Smooth muscle cell (in vitro differentiated cells): Measurements from ENCODE around the gene PLIN3. TPM values are rescaled to one million over a fixed set of nuclear protein-coding genes. Genes with fewer than 3 reads are reported as not detected.
"Not testable (repeated sequence)": the region's sequence is repeated elsewhere in the genome, so short reads cannot be mapped to it uniquely, and the experiment has no call there.

Experiments used
- DNase-seq: peaks from one replicate; lab custom pipeline; 2025; ENCODE audit not compliant: unreplicated experiment; lab: John Stamatoyannopoulos, UW
- H2AFZ ChIP-seq: fragments of 200-600 bp; sonication (generic); 2 replicates; pipeline ENCODE4 v1.6.0; 2016; ENCODE audit warnings: antibody characterized with exemption, low read depth, mild to moderate bottlenecking
- H3F3A ChIP-seq: fragments of 200-600 bp; sonication (generic); 2 replicates; pipeline ENCODE4 v1.6.0; 2017; ENCODE audit warnings: antibody characterized with exemption, low read depth
- H3K27ac ChIP-seq: fragments of 200-600 bp; sonication (generic); 2 replicates; pipeline ENCODE4 v1.5.1; 2016; ENCODE audit warnings: low read depth, mild to moderate bottlenecking
- H3K27me3 ChIP-seq: fragments of 200-600 bp; sonication (generic); 2 replicates; pipeline ENCODE4 v1.6.1; 2016; ENCODE audit warnings: low read depth, mild to moderate bottlenecking
- H3K36me3 ChIP-seq: fragments of 200-600 bp; sonication (generic); 2 replicates; pipeline ENCODE4 v1.5.1; 2016; ENCODE audit warnings: low read depth
- H3K4me1 ChIP-seq: fragments of 200-600 bp; sonication (generic); 2 replicates; pipeline ENCODE4 v1.5.1; 2016; ENCODE audit warnings: low read depth
- H3K4me2 ChIP-seq: fragments of 200-600 bp; sonication (generic); 2 replicates; pipeline ENCODE4 v1.6.0; 2016; ENCODE audit warnings: mild to moderate bottlenecking
- H3K4me3 ChIP-seq: fragments of 200-600 bp; sonication (generic); 2 replicates; pipeline ENCODE4 v1.5.1; 2016; ENCODE audit warnings: mild to moderate bottlenecking
- H3K79me2 ChIP-seq: fragments of 200-600 bp; sonication (generic); 2 replicates; pipeline ENCODE4 v1.6.0; 2016; ENCODE audit warnings: low read depth, mild to moderate bottlenecking
- H3K9ac ChIP-seq: fragments of 200-600 bp; sonication (generic); 2 replicates; pipeline ENCODE4 v1.6.0; 2016; ENCODE audit warnings: low read depth
- H3K9me3 ChIP-seq: fragments of 200-600 bp; sonication (generic); replicated peaks from 2 replicates; pipeline ENCODE4 v1.5.1; 2016; ENCODE audit warnings: low read depth
- H4K20me1 ChIP-seq: fragments of 200-600 bp; sonication (generic); 2 replicates; pipeline ENCODE4 v1.6.0; 2016; ENCODE audit warnings: low read depth
- WGBS: methylation state at CpG from one replicate; pipeline ENCODE4 v1.1.7; 2016; ENCODE audit warnings: low lambda C conversion rate; 5-methylcytosine and 5-hydroxymethylcytosine counted together
- polyA plus RNA-seq: library from polyadenylated mRNA; unstranded; fragments of >200 nt; fragmentation: Nextera tagmentation; extraction: Ambion mirVana; gene quantifications from 2 replicates; pipeline ENCODE4 v1.2.1, GENCODE V29; 2016
- total RNA-seq: library from RNA; depleted of rRNA; stranded (reverse); fragments of >200 nt; gene quantifications from 2 replicates; pipeline ENCODE4 v1.2.3, GENCODE V29; 2014
- TF ChIP-seq, protein P1 (sequence below): fragments of 200-600 bp; sonication (generic); IDR thresholded peaks from 2 replicates; pipeline ENCODE4 v1.5.1; 2017; ENCODE audit warnings: borderline replicate concordance, mild to moderate bottlenecking, antibody characterized with exemption; ENCODE audit not compliant: insufficient read depth, poor library complexity, severe bottlenecking

Gene PLIN3
- total and polyA plus RNA-seq, 2 experiments from 2014 or later = 102 to 202 TPM

DNA sequence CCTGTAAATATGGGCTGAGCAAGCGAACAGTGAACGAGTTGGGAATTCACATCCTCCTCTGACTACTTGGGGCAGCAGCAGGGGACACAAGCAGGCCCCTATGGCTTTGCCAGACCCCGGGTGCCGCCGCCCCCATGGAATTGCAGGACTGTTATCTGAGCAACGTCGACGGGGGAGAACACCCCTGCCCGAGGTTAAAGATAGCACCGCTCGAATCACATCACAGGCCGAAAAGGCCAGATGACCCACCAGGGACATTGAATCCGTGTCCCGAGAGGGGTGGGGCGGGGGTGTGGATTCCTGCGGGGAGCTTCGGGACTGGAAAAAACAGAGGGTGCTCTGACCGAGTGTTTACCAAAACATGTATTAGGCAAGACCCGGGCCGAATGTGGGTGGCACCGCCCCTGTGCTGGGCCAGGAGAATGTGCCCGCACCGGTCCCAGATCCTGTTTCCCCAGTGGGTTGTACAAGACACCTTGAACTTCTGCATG, 66.8 kb downstream of the PLIN3 start:
- Histone ChIP-seq H3F3A (no peaks in the 10 kb centered on the region), H4K20me1 (no peaks in the 10 kb centered on the region), H3K4me3 (no peak overlapping the region), H3K27me3 (no peaks in the 10 kb centered on the region), H3K79me2 (peaks cover 5% of the 10 kb centered on the region), H3K4me1 (no peaks in the 10 kb centered on the region), H3K36me3 (no peaks in the 10 kb centered on the region), H3K9ac (no peak overlapping the region), H3K4me2 (no peak overlapping the region), H2AFZ (no peak overlapping the region), H3K9me3 (no peaks in the 10 kb centered on the region), H3K27ac (no peak overlapping the region)
- WGBS = 73% methylated on average over 23 of the region's 23 CpGs
- TF ChIP-seq, protein P1, sequence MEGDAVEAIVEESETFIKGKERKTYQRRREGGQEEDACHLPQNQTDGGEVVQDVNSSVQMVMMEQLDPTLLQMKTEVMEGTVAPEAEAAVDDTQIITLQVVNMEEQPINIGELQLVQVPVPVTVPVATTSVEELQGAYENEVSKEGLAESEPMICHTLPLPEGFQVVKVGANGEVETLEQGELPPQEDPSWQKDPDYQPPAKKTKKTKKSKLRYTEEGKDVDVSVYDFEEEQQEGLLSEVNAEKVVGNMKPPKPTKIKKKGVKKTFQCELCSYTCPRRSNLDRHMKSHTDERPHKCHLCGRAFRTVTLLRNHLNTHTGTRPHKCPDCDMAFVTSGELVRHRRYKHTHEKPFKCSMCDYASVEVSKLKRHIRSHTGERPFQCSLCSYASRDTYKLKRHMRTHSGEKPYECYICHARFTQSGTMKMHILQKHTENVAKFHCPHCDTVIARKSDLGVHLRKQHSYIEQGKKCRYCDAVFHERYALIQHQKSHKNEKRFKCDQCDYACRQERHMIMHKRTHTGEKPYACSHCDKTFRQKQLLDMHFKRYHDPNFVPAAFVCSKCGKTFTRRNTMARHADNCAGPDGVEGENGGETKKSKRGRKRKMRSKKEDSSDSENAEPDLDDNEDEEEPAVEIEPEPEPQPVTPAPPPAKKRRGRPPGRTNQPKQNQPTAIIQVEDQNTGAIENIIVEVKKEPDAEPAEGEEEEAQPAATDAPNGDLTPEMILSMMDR = no peak
- no peak for DNase-seq

DNA sequence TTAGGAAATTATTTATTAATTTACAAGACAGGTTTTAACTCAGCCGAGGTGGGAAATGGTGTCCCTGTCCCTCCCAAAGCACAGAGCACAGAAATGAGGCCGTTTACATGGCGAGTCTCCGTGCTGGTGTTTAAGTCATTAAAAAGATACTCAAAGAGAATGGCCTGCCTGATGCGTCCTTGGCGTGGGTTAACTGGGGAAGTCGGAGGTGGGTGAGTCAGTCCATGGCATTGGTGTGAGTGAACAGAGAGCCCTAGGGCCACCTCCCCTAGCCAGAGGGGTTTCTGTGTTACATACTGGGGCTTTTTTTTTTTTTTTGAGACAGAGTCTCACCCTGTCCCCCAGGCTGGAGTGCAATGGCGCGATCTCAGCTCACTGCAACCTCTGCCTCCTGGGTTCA, 72.1 kb downstream of the PLIN3 start:
- Histone ChIP-seq H3F3A (no peaks in the 10 kb centered on the region), H3K4me3 (no peak overlapping the region), H3K27me3 (no peaks in the 10 kb centered on the region), H3K36me3 (no peaks in the 10 kb centered on the region), H3K4me2 (no peak overlapping the region), H3K79me2 (peaks cover 35% of the 10 kb centered on the region), H3K9me3 (no peaks in the 10 kb centered on the region), H2AFZ (no peak overlapping the region), H3K4me1 (peaks cover 5% of the 10 kb centered on the region), H4K20me1 (no peaks in the 10 kb centered on the region), H3K27ac (no peak overlapping the region), H3K9ac (no peak overlapping the region)
- TF ChIP-seq, protein P1 = no peak
- DNase-seq = no peak
- WGBS = 76% methylated on average over 9 of the region's 9 CpGs

DNA sequence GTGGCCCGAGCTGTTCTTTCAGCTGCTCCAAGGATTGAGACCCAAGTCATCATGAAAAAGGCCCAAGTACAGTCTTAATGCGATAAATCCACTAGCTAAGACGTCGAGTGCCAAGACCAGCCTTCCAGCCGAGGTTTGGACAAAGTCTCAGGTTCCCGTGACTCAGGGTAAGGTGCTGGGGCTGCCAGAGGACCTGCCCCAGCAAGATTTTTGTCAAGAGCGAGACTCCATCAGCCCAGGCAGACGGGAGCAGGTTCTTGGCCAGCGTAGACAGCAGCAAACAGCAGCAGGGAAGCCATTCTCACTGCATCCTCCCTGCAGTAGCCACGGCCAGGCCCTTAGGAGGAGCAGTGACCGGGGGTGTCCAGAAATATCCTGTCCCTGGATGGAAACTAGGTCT, 72.5 kb downstream of the PLIN3 start:
- Histone ChIP-seq H3K79me2 (peaks cover 35% of the 10 kb centered on the region), H3K4me3 (no peak overlapping the region), H4K20me1 (no peaks in the 10 kb centered on the region), H3K36me3 (no peaks in the 10 kb centered on the region), H3K4me1 (peaks cover 5% of the 10 kb centered on the region), H3K9me3 (no peaks in the 10 kb centered on the region), H3K9ac (no peak overlapping the region), H2AFZ (no peak overlapping the region), H3K27me3 (no peaks in the 10 kb centered on the region), H3K27ac (no peak overlapping the region), H3K4me2 (no peak overlapping the region), H3F3A (no peaks in the 10 kb centered on the region)
- DNase-seq = no peak
- WGBS = 96% methylated on average over 10 of the region's 11 CpGs
- TF ChIP-seq, protein P1 = no peak

DNA sequence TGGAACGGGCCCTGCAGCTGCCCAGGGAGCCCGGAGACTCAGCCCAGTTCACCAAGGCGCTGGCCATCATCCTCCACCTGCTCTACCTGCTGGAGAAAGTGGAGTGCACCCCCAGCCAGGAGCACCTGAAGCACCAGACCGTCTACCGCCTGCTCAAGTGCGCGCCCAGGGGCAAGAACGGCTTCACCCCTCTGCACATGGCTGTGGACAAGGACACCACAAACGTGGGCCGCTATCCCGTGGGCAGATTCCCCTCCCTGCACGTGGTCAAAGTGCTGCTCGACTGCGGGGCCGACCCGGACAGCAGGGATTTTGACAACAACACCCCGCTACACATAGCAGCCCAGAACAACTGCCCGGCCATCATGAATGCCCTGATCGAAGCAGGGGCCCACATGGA, 74.2 kb downstream of the PLIN3 start:
- H3K79me2 ChIP-seq = peaks cover 35% of the 10 kb centered on the region
- H3K9ac ChIP-seq = not testable (repeated sequence)

DNA sequence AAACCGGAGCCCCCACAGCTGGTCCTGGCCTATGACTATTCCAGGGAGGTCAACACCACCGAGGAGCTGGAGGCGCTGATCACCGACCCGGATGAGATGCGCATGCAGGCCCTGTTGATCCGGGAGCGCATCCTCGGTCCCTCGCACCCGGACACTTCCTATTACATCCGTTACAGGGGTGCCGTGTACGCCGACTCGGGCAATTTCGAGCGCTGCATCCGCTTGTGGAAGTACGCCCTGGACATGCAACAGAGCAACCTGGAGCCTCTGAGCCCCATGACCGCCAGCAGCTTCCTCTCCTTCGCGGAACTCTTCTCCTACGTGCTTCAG, 74.6 kb downstream of the PLIN3 start:
- peak overlapping the region; percentile 91 for H3K4me3 ChIP-seq
- WGBS = 97% methylated on average over 24 of the region's 24 CpGs
- H3K4me1 ChIP-seq, H4K20me1 ChIP-seq, H3K9me3 ChIP-seq, H3F3A ChIP-seq, H3K9ac ChIP-seq, DNase-seq, H2AFZ ChIP-seq, H3K36me3 ChIP-seq, H3K27me3 ChIP-seq, H3K27ac ChIP-seq: not testable (repeated sequence)
- H3K79me2 ChIP-seq = peaks cover 35% of the 10 kb centered on the region
- H3K4me2 ChIP-seq = peak overlapping the region; percentile 98

More for the DNA sequence above, 74.2 kb downstream of the PLIN3 start:
- H4K20me1 ChIP-seq, H2AFZ ChIP-seq, H3K4me3 ChIP-seq, H3F3A ChIP-seq, DNase-seq, H3K4me1 ChIP-seq, H3K9me3 ChIP-seq, H3K27ac ChIP-seq, H3K27me3 ChIP-seq, H3K36me3 ChIP-seq, H3K4me2 ChIP-seq: not testable (repeated sequence)
- 95% methylated on average over 18 of the region's 19 CpGs for WGBS

DNA sequence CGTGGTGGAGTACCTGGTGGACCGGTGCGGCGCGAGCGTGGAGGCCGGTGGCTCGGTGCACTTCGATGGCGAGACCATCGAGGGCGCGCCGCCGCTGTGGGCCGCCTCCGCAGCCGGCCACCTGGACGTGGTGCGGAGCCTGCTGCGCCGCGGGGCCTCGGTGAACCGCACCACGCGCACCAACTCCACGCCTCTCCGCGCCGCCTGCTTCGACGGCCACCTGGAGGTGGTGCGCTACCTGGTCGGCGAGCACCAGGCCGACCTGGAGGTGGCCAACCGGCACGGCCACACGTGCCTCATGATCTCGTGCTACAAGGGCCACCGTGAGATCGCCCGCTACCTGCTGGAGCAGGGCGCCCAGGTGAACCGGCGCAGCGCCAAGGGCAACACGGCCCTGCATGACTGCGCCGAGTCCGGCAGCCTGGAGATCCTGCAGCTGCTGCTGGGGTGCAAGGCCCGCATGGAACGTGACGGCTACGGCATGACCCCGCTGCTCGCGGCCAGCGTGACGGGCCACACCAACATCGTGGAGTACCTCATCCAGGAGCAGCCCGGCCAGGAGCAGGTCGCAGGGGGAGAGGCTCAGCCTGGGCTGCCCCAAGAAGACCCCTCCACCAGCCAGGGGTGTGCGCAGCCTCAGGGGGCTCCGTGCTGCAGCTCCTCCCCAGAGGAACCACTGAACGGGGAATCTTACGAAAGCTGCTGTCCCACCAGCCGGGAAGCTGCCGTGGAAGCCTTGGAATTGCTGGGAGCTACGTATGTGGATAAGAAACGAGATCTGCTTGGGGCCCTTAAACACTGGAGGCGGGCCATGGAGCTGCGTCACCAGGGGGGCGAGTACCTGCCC, 75.2 kb downstream of the PLIN3 start:
- not testable (repeated sequence) for H3F3A ChIP-seq, H3K27me3 ChIP-seq, H3K36me3 ChIP-seq, DNase-seq, H3K9me3 ChIP-seq, H4K20me1 ChIP-seq, H3K4me1 ChIP-seq
- Histone ChIP-seq H3K27ac (peak overlapping the region; percentile 88), H3K4me2 (peak overlapping the region; percentile 98), H2AFZ (peak overlapping the region; percentile 82), H3K9ac (peak overlapping the region; percentile 99), H3K4me3 (peak overlapping the region; percentile 91), H3K79me2 (peaks cover 35% of the 10 kb centered on the region)
- WGBS = 14% methylated on average over 68 of the region's 75 CpGs
